ENCODE measurements around the gene PPHLN1. TPM values are rescaled to one million over a fixed set of nuclear protein-coding genes. Genes with fewer than 3 reads are reported as not detected.

Gene PPHLN1
- total and polyA plus RNA-seq, 2 donors = 39.6 to 104 TPM

DNA sequence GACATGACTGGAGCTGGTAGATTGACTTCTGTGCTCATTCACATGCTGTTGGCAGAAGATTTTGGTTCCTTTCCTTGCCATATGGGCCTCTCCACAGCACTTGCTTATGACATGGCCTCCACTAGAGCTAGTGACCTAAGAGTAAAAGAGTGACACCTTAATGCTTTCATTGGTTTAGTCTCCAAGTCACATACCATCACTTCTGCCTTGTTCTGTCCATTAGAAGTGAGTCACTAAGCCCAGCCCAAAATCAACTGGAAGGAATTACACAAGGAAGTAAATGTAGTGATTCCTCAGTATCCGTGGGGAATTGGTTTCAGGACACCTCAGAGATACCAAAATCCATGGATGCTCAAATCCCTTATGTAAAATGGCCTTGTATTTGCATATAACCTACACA lies 81.3 kb downstream of the PPHLN1 start:
- Histone ChIP-seq H3K4me1 (ENCODE audit: insufficient read depth) (no peaks in the 10 kb centered on the region), H3K36me3 (ENCODE audit: insufficient read depth) (no peaks in the 10 kb centered on the region), H3K27ac (ENCODE audit: low read depth) (no peak overlapping the region), H3K4me3 (ENCODE audit: low read depth, low read length) (no peak overlapping the region)
- no peak for DNase-seq (ENCODE audit: extremely low spot score)
- 94% methylated on average over 1 of the region's 1 CpG for WGBS

DNA sequence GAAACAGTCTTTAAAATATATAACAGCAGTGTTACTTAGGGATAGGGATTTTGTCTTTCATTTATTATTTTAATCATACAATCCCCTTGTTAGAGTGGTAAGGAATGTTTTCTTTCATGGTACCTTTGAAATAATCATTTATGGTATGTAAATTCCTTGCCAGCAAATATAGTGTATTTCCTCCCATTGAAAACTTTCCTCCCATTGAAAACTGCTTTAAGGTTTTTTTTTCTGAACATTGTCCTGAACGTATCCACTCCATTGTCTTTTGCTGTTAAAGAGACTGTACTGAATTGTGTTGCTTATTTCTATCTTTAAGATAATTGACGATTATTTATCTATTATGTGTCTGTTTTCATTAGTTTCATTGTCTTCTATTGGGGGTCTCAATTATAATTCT lies 83.5 kb downstream of the PPHLN1 start:
- 78% methylated on average over 2 of the region's 2 CpGs for WGBS
- no peaks in the 10 kb centered on the region for H3K36me3 ChIP-seq (ENCODE audit: insufficient read depth)
- H3K4me3 ChIP-seq (ENCODE audit: low read depth, low read length) = no peak overlapping the region
- no peak overlapping the region for H3K27ac ChIP-seq (ENCODE audit: low read depth)
- no peak for DNase-seq (ENCODE audit: extremely low spot score)
- no peaks in the 10 kb centered on the region for H3K4me1 ChIP-seq (ENCODE audit: insufficient read depth)

DNA sequence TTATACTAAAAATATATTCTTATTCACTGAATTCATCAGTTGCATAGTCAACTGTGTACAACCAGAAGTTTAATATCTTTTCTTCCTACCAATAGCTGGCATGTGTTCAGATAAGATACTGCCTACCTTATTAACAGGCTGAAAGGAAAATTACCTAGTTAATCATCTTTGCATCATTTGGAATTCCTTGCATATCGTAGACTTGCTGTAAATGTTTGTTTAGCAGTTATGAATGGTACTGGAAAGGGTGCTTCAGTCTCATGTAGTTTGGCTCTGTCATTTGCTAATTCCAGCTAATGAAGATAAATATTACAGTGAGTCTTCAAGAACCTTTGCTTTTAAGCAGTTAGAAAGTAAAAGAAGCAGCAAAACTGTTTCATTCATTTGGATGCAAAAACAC lies 84.4 kb downstream of the PPHLN1 start:
- Histone ChIP-seq H3K27ac (ENCODE audit: low read depth) (peak overlapping the region; percentile 23), H3K4me3 (ENCODE audit: low read depth, low read length) (no peak overlapping the region), H3K36me3 (ENCODE audit: insufficient read depth) (no peaks in the 10 kb centered on the region), H3K4me1 (ENCODE audit: insufficient read depth) (no peaks in the 10 kb centered on the region)
- no peak for DNase-seq (ENCODE audit: extremely low spot score)
- WGBS = 71% methylated on average over 1 of the region's 1 CpG

DNA sequence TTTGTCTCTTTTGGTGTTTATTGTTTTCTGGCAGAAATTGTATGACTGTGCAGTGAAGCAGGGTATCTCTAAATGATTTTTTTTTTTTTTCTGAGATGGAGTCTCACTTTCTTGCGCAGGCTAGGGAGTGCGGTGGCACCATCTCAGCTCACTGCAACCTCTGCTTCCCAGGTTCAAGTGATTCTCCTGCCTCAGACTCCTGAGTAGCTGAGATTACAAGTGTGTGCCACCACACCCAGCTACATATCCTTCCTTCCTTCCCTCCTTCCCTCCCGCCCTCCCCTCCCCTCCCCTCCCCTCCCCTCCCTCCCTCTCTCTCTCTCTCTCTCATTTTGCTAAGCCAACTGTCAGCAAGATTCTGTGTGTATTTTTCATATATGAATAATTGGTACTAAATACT lies 94.4 kb downstream of the PPHLN1 start:
- H3K4me1 ChIP-seq (ENCODE audit: insufficient read depth) = no peaks in the 10 kb centered on the region
- DNase-seq (ENCODE audit: extremely low spot score) = no peak
- no peaks in the 10 kb centered on the region for H3K36me3 ChIP-seq (ENCODE audit: insufficient read depth)
- H3K4me3 ChIP-seq (ENCODE audit: low read depth, low read length) = no peak overlapping the region
- no peak overlapping the region for H3K27ac ChIP-seq (ENCODE audit: low read depth)
- 94% methylated on average over 3 of the region's 3 CpGs for WGBS

DNA sequence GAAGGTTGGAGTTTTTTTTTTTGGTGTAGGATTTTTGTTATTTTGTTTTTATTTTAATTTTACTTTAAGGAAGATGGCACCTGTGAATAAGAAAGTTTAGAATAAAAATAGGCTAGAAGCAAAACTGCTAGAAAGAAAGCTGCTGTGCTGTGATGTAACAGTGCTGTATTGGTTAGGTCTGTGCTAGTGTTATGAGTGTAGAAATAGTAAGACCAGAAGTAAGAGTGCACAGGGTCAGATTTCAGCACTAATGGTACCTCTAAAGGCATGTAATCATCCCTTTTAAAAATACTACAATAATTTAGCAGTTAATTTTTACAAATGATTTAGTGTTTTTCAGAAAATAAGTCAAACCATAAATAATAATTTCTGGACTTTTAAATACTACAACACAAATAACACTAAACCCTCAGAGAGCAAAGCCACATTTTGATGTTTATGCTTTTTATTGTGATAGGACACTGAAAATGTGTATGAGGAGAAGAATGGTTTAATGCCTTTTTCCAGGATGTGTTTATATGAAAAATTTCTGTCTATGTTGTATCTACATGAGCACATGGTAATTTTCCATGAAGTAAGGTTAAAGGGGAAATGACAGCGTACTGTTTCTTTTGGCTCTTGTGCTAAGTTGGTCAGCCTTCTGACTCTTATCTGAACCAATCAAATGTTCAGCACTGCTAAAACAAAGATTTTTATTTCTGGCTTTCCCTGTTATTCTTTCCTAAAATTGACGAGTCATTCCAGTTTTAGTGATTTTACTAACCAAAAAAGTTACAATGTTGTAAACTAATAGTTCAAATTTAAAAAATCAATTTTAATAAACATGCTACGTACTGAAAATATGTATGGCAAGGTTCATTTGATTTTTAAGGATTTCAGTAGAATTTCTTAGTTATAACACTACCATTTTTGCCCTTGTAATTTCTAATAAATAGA lies 96.1 kb downstream of the PPHLN1 start:
- DNase-seq (ENCODE audit: extremely low spot score) = no peak
- Histone ChIP-seq H3K4me1 (ENCODE audit: insufficient read depth) (no peaks in the 10 kb centered on the region), H3K4me3 (ENCODE audit: low read depth, low read length) (no peak overlapping the region), H3K27ac (ENCODE audit: low read depth) (no peak overlapping the region), H3K36me3 (ENCODE audit: insufficient read depth) (no peaks in the 10 kb centered on the region)
- WGBS = 53% methylated on average over 3 of the region's 3 CpGs

DNA sequence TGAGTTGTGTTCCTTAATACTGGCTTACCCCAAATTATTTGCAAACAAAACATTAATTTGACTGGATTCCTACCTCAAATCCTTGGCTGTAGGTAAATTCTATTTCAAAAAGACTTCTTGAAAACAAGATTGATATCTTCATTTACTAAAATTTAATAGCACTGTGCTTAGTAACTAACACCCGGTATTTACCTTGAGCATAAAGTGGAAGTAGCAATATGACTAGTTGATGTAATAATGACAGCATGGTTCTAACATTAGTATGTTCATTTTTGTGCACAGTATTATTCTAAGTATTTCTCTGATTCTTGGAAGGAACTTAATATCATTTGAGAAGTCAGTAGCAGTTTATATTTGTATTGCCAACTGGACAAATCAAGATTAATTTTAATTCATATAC lies 96.8 kb downstream of the PPHLN1 start:
- no peak overlapping the region for H3K4me3 ChIP-seq (ENCODE audit: low read depth, low read length)

DNA sequence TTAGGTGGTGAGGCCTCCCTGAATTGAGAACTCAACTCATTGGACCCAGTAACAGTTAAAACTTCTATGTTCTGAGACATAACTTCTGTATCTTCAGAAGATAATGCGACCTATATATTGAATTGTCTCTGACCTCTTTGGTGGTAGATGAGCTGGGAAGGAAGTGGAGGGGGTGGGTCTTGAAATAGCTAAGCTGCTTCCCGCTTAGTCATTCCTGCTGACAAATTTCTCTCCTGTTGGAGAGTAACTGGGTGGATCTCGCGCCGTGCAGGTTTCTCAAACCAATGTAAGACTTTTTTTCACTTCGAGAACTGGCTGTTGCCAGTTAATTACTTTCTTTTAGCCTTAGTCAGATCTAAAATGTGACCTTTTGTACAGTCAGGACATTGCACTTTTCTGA lies 100.8 kb downstream of the PPHLN1 start:
- 89% methylated on average over 6 of the region's 6 CpGs for WGBS
- peaks cover 2% of the 10 kb centered on the region for H3K36me3 ChIP-seq (ENCODE audit: insufficient read depth)
- no peak overlapping the region for H3K4me3 ChIP-seq (ENCODE audit: low read depth, low read length)
- no peaks in the 10 kb centered on the region for H3K4me1 ChIP-seq (ENCODE audit: insufficient read depth)
- DNase-seq (ENCODE audit: extremely low spot score) = no peak
- no peak overlapping the region for H3K27ac ChIP-seq (ENCODE audit: low read depth)

More for the DNA sequence above, 96.8 kb downstream of the PPHLN1 start:
- Histone ChIP-seq H3K36me3 (ENCODE audit: insufficient read depth) (no peaks in the 10 kb centered on the region), H3K4me1 (ENCODE audit: insufficient read depth) (no peaks in the 10 kb centered on the region), H3K27ac (ENCODE audit: low read depth) (no peak overlapping the region)
- DNase-seq (ENCODE audit: extremely low spot score) = no peak
- 85% methylated on average over 1 of the region's 1 CpG for WGBS

DNA sequence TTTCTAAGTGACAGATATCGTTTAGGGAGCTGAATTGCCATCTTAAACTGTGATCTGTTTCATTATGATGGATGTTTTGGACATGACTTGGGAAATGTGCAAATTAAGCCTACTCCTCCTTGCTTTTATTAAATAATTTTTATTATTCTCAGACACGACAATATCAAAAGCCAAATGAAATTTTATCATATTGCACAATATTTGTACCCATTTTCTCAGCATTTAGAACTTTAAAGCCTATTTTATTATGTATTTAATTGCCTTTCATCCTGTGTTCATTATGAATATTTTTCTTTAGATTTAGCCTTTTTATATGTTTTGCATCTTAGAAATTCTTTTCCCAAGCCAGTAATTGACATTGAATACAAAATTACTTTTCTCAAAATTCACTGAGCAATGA lies 102.9 kb downstream of the PPHLN1 start:
- Histone ChIP-seq H3K36me3 (ENCODE audit: insufficient read depth) (peaks cover 2% of the 10 kb centered on the region), H3K27ac (ENCODE audit: low read depth) (no peak overlapping the region), H3K4me3 (ENCODE audit: low read depth, low read length) (no peak overlapping the region), H3K4me1 (ENCODE audit: insufficient read depth) (no peaks in the 10 kb centered on the region)
- no peak for DNase-seq (ENCODE audit: extremely low spot score)
- WGBS = 67% methylated on average over 2 of the region's 2 CpGs

DNA sequence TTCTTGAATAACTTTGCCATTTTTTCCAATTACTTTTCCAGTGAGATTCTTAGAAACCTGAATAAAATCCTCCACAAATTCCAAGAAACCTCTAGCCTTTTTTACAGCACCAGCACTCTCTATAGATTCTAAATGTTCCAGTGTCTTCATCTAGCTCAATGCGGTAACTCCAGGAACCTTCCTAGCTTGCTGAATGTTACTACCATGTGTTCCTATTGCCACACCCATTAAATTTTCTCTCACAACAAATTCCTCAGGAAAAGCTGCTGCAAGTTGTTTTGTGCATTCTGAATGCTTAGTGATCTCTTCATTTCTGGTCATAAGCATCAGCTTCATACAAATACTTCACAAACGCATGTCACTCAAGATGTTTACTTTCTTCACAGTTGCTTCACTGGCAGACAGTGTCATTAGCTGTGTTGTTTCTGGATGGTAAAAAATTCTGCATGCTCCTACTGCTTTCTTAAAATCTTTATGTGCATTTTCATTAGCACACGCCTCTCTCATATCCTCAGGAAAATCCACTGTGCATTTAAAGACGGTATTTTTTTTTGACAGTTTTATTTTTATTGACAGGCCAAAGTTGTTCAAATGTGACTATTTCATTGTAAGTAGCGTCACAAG lies 106.7 kb downstream of the PPHLN1 start:
- H3K4me1 ChIP-seq (ENCODE audit: insufficient read depth) = no peaks in the 10 kb centered on the region
- DNase-seq (ENCODE audit: extremely low spot score) = no peak
- 97% methylated on average over 5 of the region's 5 CpGs for WGBS
- no peak overlapping the region for H3K4me3 ChIP-seq (ENCODE audit: low read depth, low read length)
- peaks cover 2% of the 10 kb centered on the region for H3K36me3 ChIP-seq (ENCODE audit: insufficient read depth)
- H3K27ac ChIP-seq (ENCODE audit: low read depth) = no peak overlapping the region

DNA sequence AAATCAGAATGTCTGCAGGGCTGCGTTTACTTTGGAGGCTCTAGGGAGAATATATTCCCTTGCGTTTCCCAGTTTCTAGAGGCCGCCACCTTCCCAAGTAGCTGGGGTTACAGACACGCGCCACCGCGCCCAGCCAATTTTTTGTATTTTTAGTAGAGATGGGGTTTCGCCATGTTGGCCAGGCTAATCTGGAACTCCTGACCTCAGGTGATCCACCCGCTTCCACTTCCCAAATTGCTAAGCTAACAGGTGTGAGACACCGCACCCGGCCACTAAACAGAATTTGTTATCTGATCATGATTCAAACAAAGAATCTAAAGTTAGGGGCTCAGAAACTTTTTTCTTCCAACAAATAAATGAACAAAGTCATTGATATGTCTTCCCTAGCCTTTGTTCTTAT lies 114.6 kb downstream of the PPHLN1 start:
- 98% methylated on average over 11 of the region's 11 CpGs for WGBS
- DNase-seq (ENCODE audit: extremely low spot score) = no peak
- Histone ChIP-seq H3K4me3 (ENCODE audit: low read depth, low read length) (no peak overlapping the region), H3K4me1 (ENCODE audit: insufficient read depth) (no peaks in the 10 kb centered on the region), H3K36me3 (ENCODE audit: insufficient read depth) (no peaks in the 10 kb centered on the region), H3K27ac (ENCODE audit: low read depth) (no peak overlapping the region)

DNA sequence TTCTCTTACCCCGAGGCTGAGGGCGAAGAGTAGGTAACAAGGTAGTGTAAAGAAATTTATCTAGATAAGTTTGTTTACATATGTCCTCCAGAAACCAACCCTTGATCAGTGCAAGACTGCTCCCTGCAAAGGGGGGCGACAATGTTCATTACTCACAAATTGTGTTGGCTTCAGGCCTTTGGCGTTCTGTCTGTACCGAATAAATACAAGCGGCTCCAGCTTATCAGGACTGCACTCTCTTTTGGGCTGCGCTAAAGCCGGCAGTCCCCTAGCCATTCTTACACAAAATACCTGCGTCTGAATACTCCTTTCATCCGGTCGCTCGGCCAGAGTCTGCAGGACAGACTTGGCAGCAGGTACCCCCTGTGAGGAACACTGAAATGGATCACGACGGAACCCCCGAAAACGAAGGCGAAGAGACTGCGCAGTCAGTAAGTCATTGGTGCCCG lies 116.4 kb downstream of the PPHLN1 start:
- DNase-seq (ENCODE audit: extremely low spot score) = no peak
- WGBS = 87% methylated on average over 19 of the region's 19 CpGs
- no peak overlapping the region for H3K4me3 ChIP-seq (ENCODE audit: low read depth, low read length)
- no peaks in the 10 kb centered on the region for H3K4me1 ChIP-seq (ENCODE audit: insufficient read depth)
- H3K36me3 ChIP-seq (ENCODE audit: insufficient read depth) = no peaks in the 10 kb centered on the region
- no peak overlapping the region for H3K27ac ChIP-seq (ENCODE audit: low read depth)

DNA sequence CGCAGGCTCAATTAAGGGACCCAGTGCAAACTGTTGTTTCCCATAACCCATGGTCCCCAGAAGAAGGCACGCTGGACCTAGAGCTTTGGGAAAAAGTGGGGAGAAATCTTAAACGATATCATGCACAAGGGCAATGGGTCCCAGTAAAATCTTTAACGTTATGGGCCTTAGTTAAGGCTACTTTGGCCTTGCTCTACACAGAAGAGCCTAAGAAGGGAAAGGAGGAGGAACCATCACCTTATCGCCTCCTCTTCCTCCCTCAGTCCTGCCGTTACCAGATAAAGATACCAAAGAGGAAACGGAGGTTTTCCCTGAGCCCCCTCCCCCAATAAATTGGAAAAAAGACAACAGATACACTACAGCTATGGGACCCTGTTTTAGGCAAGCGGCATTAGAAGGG lies 116.9 kb downstream of the PPHLN1 start:
- no peak overlapping the region for H3K4me3 ChIP-seq (ENCODE audit: low read depth, low read length)
- H3K27ac ChIP-seq (ENCODE audit: low read depth) = no peak overlapping the region
- DNase-seq (ENCODE audit: extremely low spot score) = no peak
- H3K36me3 ChIP-seq (ENCODE audit: insufficient read depth) = no peaks in the 10 kb centered on the region
- WGBS = 94% methylated on average over 8 of the region's 8 CpGs
- H3K4me1 ChIP-seq (ENCODE audit: insufficient read depth) = no peaks in the 10 kb centered on the region

DNA sequence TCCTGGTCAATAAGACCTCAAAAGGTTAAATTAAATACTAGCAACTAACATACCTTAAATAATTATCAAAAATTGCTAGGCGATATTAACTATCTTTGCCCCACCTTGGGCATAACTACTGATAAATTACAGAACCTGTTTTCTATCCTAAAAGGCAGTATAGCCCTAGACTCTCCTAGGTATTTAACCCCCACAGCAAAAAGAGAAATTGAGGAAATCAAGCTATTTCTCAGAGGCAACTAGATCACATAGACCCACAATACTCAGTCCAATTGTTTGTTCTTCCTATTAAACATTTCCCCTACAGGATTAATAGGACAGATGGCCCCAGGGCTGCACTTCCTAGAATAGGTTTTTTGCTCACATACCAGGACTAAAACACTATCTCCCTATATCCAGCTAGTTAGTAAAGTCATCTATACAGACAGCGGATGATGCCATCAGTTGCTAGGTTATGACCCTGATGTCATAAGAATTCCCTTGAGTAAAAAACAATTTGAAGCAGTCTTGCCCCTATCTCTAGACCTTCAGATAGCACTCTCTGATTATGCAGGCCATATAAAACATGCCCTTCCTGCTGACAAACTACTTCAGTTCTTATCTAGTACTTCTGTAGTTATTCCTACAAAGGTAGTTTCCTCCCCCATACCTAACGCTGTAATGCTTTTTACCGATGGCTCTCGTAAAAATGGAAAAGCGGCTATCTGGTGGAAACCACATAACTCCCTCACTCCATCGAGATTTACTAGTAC lies 118.4 kb downstream of the PPHLN1 start:
- Histone ChIP-seq H3K4me3 (ENCODE audit: low read depth, low read length) (no peak overlapping the region), H3K36me3 (ENCODE audit: insufficient read depth) (no peaks in the 10 kb centered on the region), H3K4me1 (ENCODE audit: insufficient read depth) (no peaks in the 10 kb centered on the region), H3K27ac (ENCODE audit: low read depth) (no peak overlapping the region)
- WGBS = 94% methylated on average over 7 of the region's 7 CpGs
- DNase-seq (ENCODE audit: extremely low spot score) = no peak
